ENCODE data around the gene APBB2.

The APBB2 gene

DNA sequence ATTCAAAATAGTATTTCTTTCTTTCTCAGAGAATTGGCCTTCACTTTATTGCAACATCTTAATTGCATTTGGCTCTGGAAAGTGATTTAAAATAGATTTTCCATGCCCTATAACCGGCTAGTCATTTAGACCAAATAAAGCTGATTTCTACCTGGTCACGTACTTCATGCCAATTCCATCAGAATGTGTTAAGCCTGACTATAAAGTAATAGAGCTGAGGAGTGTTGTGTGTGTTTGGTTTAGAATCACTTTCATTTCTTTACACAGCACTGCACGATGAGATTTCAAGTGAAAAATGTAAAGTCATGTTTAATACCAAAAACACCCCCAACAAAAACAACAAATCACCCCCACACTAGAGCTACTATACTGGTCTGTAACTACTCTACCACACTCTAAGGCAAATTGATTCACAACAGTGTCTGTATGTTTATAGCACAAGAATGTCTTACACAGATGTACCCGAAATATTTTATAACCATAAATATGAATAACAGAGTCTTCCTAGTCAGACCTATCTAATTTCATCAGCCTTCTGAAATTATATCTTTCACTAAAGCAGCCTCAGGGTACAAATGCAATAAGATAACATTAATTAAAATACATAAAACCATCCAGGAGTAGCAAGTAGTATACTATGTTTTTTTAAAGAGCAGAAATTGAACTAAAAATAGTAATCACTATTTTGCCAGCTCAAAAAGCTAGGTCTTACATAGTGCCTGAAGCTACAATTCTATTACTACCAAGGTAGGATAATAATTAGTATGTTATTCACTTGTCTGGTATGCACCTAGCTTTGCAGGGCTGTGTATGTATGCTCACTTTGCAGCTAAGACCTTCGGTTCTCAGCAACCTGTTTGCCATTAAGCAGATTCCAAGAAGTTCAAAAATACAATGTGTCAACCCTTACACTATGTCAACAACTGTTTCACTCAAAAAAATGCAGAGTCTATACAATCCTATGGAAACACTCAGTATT lies 28.4 kb downstream of the APBB2 start:
- DNase-seq = no peak

DNA sequence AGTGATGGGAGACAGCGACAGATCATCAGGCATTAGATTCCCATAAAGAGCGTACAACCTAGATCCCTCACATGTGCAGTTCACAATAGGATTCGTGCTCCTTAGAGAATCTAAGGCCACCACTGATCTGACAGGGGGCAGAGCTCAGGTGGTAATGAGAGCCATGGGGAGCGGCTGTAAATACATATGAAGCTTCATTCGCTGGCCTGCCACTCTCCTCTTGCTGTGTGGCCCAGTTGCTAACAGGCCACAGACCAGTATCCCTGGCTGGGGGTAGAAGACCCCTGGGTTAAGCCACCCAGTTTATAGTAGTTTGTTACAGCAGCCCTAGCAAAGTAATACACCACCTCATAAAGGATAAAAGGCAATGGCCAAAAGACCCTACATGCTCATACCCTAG lies 30.3 kb downstream of the APBB2 start:
- no peak for DNase-seq

DNA sequence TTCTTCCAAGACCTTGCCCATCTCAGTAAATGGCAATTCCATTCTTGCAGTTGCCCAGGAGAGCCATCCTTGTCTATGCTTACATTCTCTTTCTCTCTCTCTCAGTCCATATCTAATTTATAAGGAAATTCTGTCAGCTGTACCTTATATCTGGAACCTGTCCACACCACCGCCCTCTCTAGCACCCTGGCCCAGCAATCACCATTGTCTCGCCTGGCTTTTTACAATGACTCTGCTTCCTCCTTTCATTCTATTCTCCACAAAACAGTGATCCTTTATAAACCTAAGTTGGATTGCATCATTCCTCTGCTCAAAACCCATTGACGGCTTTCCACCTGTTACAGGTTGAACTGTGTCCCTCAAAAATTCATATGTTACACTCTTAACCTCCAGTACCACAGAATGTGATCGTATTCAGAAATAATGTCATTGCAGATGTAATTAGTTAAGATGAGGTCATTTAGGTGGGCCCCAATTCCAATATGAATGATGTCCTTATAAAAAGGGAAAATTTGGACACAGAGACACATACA lies 31.3 kb downstream of the APBB2 start:
- no peak for DNase-seq

DNA sequence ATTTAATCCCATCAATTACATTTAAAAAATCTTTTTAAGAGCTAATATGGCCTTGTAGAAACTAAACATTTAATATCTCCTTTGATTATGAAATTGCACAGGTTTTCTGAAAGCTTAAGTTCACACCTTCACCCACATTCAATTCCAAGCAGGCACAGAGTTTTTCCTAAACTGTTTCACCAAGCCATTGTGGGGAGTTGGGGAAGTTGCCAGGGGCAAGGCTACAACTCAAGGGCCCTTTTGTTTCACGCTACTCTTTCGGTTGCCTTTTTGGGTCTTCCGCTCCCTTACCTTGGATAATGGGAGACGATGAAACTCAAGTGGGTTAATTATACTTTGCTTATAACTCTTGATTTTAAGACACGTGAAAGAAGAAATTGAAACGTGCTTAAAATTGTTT lies 33.3 kb downstream of the APBB2 start:
- no peak for DNase-seq

DNA sequence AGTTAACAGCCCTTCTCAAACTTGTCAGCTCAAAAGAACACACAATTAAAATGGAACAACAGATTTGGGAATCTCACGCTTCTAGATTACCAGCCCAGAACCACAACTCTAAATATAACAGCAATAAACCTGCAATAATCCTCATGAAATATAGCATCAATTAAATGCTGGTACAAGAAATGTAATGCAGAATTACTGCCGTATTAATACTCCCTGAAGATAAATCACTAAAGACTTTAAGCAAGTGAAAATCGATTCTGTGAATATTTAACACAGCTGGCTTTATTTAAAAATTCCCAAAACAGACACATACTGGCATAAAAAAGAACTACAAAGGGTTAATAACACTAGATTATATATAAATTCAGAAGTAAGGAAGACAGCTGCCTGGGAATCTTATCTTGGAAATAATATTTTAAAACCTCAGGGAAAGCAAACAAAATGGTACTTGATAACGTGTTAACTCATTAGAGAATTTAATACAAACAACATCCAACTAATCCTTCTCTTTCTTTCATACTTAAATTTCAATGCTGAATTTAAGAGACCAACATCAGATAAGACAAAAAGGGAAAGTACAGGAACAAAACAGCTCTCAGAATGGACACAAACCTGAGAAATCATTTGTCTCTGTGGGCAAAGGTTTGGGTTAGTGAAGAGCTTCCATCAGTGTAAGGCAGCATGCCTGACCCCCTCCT lies 34.7 kb downstream of the APBB2 start:
- no peak for DNase-seq

DNA sequence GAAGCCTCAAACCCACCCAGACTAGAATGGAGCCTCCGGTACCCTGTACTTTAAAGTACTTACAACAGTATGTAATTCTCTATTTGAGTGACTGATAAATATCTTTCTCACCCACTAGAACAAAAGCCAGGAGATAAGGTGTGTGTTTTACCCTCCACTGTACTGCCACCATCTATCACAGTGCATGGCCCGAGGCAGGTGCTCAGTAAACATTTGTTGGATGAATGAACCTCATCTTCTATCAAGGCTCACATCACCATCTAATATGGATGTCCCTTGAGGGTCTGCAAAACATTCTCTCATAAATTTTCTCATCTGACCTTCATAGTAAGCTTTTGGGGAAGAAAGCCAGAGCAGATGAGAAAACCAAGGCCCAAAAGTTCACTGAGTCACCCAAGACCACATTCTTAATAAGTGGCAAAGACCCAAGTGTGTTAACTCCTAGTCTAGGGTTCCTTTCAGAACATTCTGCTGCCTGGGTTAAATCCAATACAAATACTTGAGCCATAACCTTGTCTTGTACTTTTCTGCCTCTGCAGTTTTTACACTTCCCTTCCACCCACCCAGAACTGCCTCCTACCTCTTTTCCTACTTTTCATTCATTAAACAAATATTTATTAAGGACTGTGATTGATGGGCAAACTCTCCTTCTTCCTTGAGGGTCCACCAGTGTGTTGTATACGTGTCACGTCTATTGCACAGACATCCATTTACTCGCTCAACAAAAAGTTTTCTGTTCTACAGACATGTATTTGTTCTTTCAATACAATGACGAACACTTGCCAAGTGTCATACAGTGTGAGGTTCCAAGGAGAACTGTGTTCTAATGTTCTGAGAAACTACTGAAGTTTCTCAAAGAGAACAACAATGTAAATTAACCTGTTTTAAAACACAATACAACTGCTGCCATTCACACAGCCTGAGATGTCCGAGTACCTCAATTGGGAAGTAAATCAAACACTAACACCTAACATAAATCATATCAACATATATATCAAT lies 35.7 kb downstream of the APBB2 start:
- no peak for DNase-seq

DNA sequence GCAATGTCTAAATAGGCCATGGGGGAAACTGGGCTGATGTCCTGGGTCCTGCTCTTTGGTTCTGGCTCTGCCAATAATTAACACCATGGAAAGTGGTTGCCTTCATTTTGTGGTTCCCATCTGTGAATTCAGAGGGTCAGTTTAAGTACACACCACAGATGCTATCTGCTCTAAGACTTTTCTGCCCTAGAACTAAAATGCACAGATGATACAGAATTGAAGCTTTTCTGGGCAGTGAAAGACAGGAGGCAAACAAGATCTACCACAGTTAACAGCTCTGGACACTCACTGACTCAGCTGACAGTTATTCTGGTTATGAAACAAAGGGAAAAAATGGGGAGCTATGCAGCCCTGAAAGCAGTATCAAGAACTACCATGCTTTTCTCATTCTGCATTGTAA lies 37.3 kb downstream of the APBB2 start:
- DNase-seq = no peak

DNA sequence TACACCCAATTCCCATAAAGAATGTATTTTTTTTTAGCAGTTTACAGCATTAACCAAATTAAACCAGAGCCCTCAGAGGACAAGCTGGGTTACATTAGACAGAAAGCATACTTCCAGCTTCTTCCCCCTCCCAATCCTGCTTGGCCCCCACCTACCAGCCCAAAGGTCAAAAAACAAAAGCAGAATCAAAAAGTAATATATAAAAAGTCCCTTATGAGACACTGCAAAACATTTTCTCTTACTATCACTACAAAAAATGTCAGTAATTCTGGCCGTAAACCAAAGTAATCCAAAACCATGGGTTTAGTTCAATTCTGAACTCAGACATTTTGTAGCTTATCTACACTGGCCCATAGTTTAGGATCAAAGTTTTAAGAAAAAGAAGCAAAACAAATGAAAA lies 38.0 kb downstream of the APBB2 start:
- no peak for DNase-seq

DNA sequence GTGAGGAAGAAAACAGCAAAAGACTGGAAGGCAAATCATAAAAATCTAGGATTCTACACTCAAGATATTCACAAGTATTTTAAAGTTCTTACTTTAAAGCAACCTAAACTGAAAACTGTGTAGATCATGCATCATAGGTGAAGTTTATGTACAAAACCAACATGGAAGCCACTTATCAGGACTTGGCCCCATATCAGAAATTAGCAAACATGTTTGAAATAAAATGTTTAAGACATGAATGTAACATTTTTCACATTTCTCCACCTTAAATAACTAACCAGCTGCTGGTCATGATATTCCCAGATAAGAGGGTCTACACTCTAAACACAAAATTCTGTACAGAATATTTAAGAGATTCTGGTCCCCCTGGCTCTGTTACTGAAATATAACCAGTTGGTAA lies 38.5 kb downstream of the APBB2 start:
- no peak for DNase-seq

DNA sequence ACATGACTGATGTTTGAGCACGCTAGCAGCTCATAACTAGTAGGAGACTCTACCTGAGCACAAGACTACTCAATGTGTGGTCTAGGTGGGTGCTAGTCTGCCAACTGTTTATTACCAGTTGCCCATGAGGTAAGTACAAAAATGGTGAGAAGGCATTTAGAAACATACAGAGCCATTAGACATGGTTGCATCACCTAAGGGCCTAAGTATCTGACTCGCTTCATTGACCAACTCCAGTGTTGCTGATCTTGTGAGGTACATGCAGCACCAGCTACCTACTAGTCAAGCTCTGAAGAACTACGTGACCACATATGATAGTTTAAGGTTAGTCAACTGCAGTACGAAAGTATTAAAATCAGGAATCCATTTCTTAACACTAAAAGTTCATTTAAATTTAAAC lies 39.9 kb downstream of the APBB2 start:
- no peak for DNase-seq

DNA sequence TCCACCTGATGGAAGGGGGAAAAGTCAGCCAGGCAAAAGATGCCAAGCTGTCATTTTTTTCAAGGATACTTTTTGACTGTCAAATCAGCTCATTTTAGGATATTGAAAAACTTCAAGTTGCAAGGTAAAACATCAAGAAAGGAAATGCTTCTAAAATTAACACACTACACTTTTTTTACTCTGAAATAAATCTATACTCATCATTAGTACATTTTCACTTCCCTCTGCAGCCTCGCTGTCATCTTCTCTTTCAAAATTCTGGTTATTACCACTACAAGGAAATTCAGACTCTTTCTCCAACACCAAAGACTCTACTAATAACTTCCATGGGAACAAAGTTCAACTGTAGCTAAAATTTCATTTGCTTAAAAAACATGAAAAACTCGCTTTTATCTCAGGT lies 41.6 kb downstream of the APBB2 start:
- DNase-seq = no peak

DNA sequence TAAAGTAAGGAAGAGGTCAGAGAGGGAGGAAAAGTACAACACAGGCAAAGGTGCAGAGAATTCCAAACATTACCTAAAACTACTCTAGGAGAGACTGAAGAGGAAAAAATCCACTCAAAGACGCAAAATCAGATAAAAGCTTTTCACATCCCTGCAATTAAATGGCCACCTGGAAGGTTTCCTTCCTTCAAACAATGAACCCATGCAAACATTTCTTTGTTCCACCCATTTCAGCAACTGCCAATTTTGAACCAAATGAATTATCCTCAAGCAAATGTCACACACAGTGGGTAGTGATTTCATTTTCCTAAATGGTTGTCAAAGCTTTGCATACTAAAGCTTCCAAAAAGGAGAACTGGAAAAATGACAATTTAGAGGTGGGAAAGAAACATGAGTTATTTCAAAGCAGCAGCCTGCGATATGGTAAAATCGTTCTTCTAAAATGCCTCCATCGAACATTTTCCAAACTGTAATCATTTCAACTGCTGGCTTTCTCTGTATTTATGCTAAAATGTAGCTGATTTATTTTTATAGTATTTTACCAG lies 45.0 kb downstream of the APBB2 start:
- no peak for DNase-seq

DNA sequence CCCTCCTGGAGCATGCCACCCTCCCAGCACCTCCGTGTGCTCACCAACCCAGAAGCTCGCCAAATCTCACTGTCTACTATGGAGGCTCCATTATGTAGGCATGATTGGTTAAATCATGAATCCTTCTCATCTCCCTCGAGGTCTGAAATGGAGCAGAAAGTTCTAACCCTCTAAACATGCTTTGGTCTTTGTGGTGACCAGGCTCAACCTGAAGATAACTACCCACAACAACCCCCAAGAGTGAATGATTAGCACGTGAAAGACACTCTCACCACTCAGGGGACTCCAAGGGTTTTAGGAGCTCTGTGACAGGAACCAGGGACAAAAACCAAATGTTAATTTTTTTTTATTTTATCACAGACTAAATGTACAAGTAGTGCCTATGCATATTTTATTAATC lies 47.2 kb downstream of the APBB2 start:
- no peak for DNase-seq

DNA sequence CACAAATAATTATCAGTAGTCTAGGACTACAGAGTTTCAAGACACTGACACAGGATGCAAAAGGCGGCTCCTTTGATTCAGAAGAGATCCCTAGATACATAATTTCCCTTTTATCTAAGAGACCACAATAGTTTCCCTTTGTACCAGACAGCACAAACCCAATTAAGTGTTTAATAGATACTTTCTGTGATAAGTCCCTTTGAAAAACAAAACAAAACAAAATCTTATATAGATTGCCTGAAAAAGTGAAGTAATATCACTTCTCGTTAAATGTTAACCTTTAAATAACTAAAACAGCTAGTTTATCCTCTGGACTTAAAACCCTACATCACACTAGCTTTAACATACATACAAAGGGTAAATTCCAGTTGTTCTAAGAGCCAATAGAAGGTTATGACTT lies 49.9 kb downstream of the APBB2 start:
- DNase-seq = no peak

DNA sequence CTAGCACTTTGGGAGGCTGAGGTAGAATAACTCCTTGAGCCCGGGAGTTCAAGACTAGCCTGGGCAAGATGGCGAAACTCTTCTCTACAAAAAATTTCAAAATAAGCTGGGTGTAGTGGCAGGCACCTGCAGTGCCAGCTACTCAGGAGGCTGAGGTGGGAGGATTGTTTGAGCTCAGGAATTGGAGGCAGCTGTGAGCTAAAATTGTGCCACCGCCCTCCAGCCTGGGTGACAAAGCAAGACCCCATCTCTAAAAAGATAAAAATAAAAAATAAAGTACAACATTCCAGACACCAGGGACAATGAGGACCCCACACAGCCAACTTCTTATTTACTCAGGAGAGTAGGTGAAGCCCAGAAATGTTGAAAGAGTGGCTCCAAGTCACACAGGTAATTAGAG lies 53.0 kb downstream of the APBB2 start:
- no peak for DNase-seq

DNA sequence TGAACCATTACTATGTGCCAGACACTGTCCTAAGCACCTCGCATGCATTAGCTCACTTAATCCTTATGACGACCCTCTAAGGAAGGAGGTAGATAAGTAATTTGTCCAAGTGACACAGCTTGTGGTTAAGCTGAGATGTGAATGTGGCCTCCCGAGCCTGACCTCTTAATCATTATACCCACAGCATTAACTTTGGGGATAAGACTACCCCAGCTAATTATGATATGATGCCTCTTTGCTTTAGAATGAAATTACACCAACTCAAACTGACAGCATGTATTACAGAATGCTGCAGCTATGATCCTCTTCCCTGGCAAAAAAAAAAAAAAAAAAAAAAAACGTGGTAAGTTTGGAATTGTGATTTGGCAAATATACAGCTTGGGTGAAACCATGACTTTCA lies 53.5 kb downstream of the APBB2 start:
- no peak for DNase-seq

DNA sequence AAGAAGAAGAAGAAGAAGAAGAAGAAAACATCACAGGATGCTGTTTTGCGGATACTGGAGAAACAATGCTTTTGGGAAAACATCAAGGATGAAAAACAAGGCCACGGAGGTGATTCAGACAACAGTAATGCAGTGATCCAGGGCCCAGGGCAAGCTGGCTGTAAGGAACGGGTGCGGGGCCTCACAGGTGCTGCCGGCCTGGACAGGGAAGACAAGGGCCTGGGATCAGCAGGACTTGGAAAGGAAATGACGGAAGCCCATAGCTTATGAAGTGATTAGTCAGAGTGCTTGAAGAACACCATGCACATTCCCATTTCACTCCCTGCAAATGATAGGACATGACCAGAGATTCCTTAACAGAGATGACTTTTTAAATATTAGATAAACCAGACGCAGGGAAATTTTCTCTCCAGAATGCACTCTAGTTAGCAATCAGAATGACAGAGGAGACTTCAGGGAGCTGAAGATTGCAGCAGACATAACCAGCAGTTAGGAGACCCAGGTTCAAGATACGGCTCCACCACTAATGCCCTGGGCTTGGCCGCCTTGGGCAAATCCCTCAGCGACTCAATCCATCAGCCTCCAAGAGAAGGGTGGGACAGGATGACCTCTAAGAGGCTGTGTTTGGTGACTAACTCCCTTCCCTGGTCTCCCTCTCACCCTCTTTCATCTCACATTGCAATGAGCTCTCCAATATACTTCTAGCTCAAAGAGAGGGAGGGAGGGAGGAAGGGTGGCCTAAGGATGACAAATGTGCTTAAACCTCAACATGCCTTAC lies 54.1 kb downstream of the APBB2 start:
- DNase-seq = no peak

DNA sequence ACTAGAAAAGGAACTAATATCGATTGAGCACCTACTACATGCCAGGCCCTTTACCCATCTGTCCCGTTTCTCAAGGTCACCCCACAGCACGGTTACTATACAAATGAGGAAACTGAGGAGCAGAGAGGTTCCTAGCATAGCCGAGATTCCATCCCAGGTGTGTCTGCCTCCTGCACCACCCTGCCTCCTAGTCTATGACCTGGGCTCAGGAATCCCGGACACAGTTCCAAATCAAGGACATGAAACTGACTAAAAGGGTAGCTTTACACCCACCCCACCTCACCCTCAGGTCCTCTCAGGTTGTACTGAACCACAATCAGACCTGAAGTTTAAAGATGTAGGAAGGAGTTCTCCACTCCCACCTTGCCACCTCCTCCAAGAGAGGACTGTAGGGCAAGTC lies 55.6 kb downstream of the APBB2 start:
- DNase-seq = no peak

DNA sequence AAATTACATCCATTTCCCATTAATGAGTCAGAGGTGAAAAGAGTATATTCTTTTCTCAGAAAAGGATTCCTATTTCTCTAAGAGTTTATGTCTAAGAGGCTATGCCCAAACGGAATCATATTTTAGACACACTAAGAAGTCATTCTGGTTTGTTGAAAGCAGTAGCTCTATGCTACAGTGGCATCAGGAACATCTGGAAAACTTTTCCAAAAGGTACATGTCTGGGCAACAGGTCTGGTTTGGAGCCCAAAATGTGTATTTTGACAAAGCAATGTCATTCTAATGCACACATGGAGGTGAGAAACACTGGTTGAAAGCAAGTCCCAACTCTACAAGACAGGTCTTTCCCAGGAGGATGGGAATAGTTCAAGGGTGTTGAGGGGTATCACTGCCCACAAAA lies 56.1 kb downstream of the APBB2 start:
- DNase-seq = no peak

DNA sequence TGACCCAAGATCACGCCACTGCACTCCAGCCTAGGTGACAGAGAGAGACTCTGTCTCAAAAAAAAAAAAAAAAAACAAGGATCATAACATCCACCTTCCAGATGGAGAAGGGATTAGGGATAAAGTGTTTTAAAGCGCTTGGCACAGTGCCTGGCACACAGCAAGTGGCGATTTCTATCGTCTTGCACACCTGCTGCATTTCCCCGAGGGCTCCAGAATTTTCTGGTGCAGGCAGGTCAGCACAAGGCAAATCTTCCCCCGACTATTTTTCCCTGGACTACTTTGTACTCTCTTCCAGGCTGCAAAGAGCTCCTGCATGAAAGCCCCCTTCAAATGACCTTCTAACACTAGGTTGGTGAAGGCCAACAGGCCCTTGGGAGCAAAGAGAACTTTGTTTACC lies 57.3 kb downstream of the APBB2 start:
- no peak for DNase-seq

DNA sequence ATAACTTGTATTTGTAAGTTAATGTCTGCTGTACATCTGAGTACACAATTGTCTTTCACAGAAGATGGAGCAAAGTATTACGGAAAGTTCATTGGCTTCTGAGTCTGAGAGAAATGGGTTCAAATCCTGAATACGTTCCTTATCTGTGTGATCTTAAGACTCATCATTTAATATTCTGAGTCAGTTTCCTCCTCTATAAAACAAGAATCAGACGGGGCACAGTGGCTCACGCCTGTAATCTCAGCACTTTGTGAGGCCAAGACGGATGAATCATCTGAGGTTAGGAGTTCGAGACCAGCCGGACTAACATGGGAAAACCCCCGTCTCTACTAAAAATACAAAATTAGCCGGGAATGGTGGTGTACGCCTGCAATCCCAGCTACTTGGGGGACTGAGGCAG lies 57.8 kb downstream of the APBB2 start:
- DNase-seq = no peak
